Neural cell (in vitro differentiated cells): ENCODE measurements around the gene CACNA1E. TPM values are rescaled to one million over a fixed set of nuclear protein-coding genes. Genes with fewer than 3 reads are reported as not detected.

Source experiments
- H2AFZ ChIP-seq: fragments of 200-600, 300-800 bp; sonication (generic), shearing (Covaris generic); 2 replicates; pipeline ENCODE4 v1.6.0; 2014; ENCODE audit warnings: low read depth, mild to moderate bottlenecking, antibody characterized with exemption, low read length, moderate library complexity
- H3F3A ChIP-seq: fragments of 200-600 bp; shearing (Covaris generic); 2 replicates; pipeline ENCODE4 v1.6.1; 2016; ENCODE audit warnings: mild to moderate bottlenecking, moderate library complexity, mixed read lengths, antibody characterized with exemption, low read length; ENCODE audit not compliant: insufficient read depth, poor library complexity, severe bottlenecking
- H3K27ac ChIP-seq: fragments of 200-600, 300-800 bp; sonication (generic), shearing (Covaris generic); 2 replicates; pipeline ENCODE4 v1.5.1; 2014; ENCODE audit warnings: mild to moderate bottlenecking, low read length, moderate library complexity
- H3K27me3 ChIP-seq: fragments of 300-800, 200-600 bp; sonication (generic), shearing (Covaris generic); 2 replicates; pipeline ENCODE4 v1.6.0; 2014; ENCODE audit warnings: mild to moderate bottlenecking, low read depth, low read length, moderate library complexity; ENCODE audit not compliant: insufficient read depth
- H3K36me3 ChIP-seq: fragments of 300-800, 200-600 bp; sonication (generic), shearing (Covaris generic); 2 replicates; pipeline ENCODE4 v1.5.1; 2014; ENCODE audit warnings: mild to moderate bottlenecking, antibody characterized with exemption, low read length, moderate library complexity; ENCODE audit not compliant: insufficient read depth
- H3K4me2 ChIP-seq: fragments of 300-800, 200-600 bp; sonication (generic), shearing (Covaris generic); 2 replicates; pipeline ENCODE4 v1.6.0; 2014; ENCODE audit warnings: mild to moderate bottlenecking, low read length
- H3K4me3 ChIP-seq: fragments of 300-800, 200-600 bp; sonication (generic), shearing (Covaris generic); 2 replicates; pipeline ENCODE4 v1.5.1; 2014; ENCODE audit warnings: mild to moderate bottlenecking, low read length, moderate library complexity
- H3K79me2 ChIP-seq: fragments of 200-600 bp; shearing (Covaris generic); replicated peaks from 2 replicates; pipeline ENCODE4 v1.6.0; 2014; ENCODE audit warnings: mild to moderate bottlenecking, low read length, moderate library complexity; ENCODE audit not compliant: insufficient read depth
- H3K9ac ChIP-seq: fragments of 300-800, 200-600 bp; sonication (generic), shearing (Covaris generic); 2 replicates; pipeline ENCODE4 v1.6.1; 2016; ENCODE audit warnings: mild to moderate bottlenecking, low read length, mixed read lengths
- H3K9me2 ChIP-seq: fragments of 200-600 bp; shearing (Covaris generic); 2 replicates; pipeline ENCODE4 v1.6.1; 2016; ENCODE audit warnings: mild to moderate bottlenecking, low read length, mixed read lengths; ENCODE audit not compliant: insufficient read depth
- H3K9me3 ChIP-seq: fragments of 200-600, 300-800 bp; sonication (generic), shearing (Covaris generic); 2 replicates; pipeline ENCODE4 v1.6.1; 2016; ENCODE audit warnings: mild to moderate bottlenecking, mixed run types, low read length, moderate library complexity, mixed read lengths
- H4K20me1 ChIP-seq: fragments of 200-600 bp; shearing (Covaris generic); 2 replicates; pipeline ENCODE4 v1.6.1; 2016; ENCODE audit warnings: mild to moderate bottlenecking, mixed run types; ENCODE audit not compliant: insufficient read depth
- CTCF ChIP-seq: fragments of 450-650 bp; IDR thresholded peaks from 2 replicates; pipeline ENCODE4 v1.5.1; 2014; ENCODE audit warnings: antibody characterized with exemption, mild to moderate bottlenecking, moderate library complexity; ENCODE audit not compliant: poor library complexity, severe bottlenecking
- EP300 ChIP-seq: fragments of 450-650 bp; conservative IDR thresholded peaks from 2 replicates; pipeline ENCODE4 v1.6.1; 2014; ENCODE audit warnings: antibody characterized with exemption, mild to moderate bottlenecking, moderate library complexity; ENCODE audit not compliant: poor library complexity, severe bottlenecking
- EZH2 ChIP-seq: fragments of 200-600, 300-800 bp; shearing (Covaris generic), sonication (generic); IDR thresholded peaks from 2 replicates; pipeline ENCODE4 v1.6.1; 2014; ENCODE audit warnings: antibody characterized with exemption, low read length, borderline replicate concordance, mild to moderate bottlenecking; ENCODE audit not compliant: insufficient read depth, poor library complexity, severe bottlenecking
- MXI1 ChIP-seq: fragments of 450-650 bp; conservative IDR thresholded peaks from 2 replicates; pipeline ENCODE4 v1.6.1; 2014; ENCODE audit warnings: antibody characterized with exemption, mild to moderate bottlenecking; ENCODE audit not compliant: poor library complexity, severe bottlenecking
- POLR2AphosphoS5 ChIP-seq: IDR thresholded peaks from 2 replicates; pipeline ENCODE4 v1.6.1; 2012
- RAD21 ChIP-seq: fragments of 450-650 bp; conservative IDR thresholded peaks from 2 replicates; pipeline ENCODE4 v1.6.1; 2014; ENCODE audit warnings: antibody characterized with exemption, mild to moderate bottlenecking, moderate library complexity
- REST ChIP-seq: IDR thresholded peaks from 2 replicates; pipeline ENCODE4 v1.6.1; 2012; ENCODE audit warnings: borderline replicate concordance
- SMC3 ChIP-seq: fragments of 450-650 bp; conservative IDR thresholded peaks from 2 replicates; pipeline ENCODE4 v1.6.1; 2014; ENCODE audit warnings: antibody characterized with exemption, mild to moderate bottlenecking, moderate library complexity; ENCODE audit not compliant: poor library complexity
- TAF1 ChIP-seq: IDR thresholded peaks from 2 replicates; pipeline ENCODE4 v1.6.1; 2012; ENCODE audit warnings: low read depth
- polyA plus RNA-seq: library from polyadenylated mRNA; depleted of rRNA; stranded (reverse); fragments of >200 nt; gene quantifications from 2 replicates; pipeline ENCODE4 v1.2.3, GENCODE V29; 2014

CACNA1E gene
- polyA plus RNA-seq, 1 donor from 2014 or later: 29.5 TPM

GRCh38 chr1:181743878-181744312 lies 260.6 kb downstream of the CACNA1E start:
- Histone ChIP-seq H3K27me3 (no peaks in the 10 kb centered on the region), H3K9ac (no peak overlapping the region), H3K79me2 (no peaks in the 10 kb centered on the region), H3K9me3 (no peaks in the 10 kb centered on the region), H3K9me2 (no peaks in the 10 kb centered on the region), H3F3A (peaks cover 5% of the 10 kb centered on the region), H3K4me3 (no peak overlapping the region), H3K36me3 (peaks cover 5% of the 10 kb centered on the region), H3K4me2 (no peak overlapping the region), H4K20me1 (no peaks in the 10 kb centered on the region), H3K27ac (peak overlapping the region; percentile 12), H2AFZ (no peak overlapping the region)
- TF ChIP-seq POLR2AphosphoS5 (peak; percentile 10), EZH2 (no peak), TAF1 (no peak), EP300 (peak; percentile 70), CTCF (no peak), RAD21 (no peak), SMC3 (no peak), REST (no peak), MXI1 (no peak)

GRCh38 chr1:181746224-181746623 lies 262.9 kb downstream of the CACNA1E start:
- no peaks in the 10 kb centered on the region for H3K9me2 ChIP-seq
- peaks cover 8% of the 10 kb centered on the region for H3K36me3 ChIP-seq
- peaks cover 5% of the 10 kb centered on the region for H3F3A ChIP-seq
- TF ChIP-seq SMC3: no peak
- TF ChIP-seq RAD21: no peak
- no peaks in the 10 kb centered on the region for H3K79me2 ChIP-seq
- H2AFZ ChIP-seq: no peak overlapping the region
- H3K9me3 ChIP-seq: no peaks in the 10 kb centered on the region
- no peaks in the 10 kb centered on the region for H3K27me3 ChIP-seq
- no peaks in the 10 kb centered on the region for H4K20me1 ChIP-seq
- H3K4me2 ChIP-seq: no peak overlapping the region
- no peak overlapping the region for H3K4me3 ChIP-seq
- no peak overlapping the region for H3K9ac ChIP-seq
- no peak overlapping the region for H3K27ac ChIP-seq

DNA sequence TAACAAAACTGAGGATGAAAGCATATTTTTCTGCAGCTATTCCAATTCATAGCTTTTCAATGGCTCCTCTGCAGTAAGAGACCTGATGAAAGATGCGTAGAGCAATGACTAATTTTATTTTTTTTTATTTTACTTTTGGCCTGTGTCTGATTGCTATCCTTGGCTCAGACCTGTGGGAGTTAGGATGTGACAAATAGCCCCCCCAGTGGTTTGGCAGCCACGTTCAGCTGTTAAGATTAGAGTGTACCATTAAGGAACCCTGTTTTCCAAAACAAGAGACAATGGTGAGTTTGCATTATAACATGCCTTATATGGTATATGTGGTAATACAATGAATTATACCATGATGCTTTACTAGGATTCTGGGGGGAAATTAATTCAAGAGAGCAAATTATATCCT lies 264.7 kb downstream of the CACNA1E start:
- TF ChIP-seq CTCF (no peak), POLR2AphosphoS5 (no peak), EZH2 (no peak), MXI1 (no peak), RAD21 (no peak), TAF1 (no peak), SMC3 (no peak), REST (no peak), EP300 (no peak)
- Histone ChIP-seq H4K20me1 (no peaks in the 10 kb centered on the region), H3K36me3 (peaks cover 4% of the 10 kb centered on the region)

More for the DNA sequence above, 264.7 kb downstream of the CACNA1E start:
- H3K79me2 ChIP-seq: no peaks in the 10 kb centered on the region
- no peak overlapping the region for H3K4me2 ChIP-seq
- peaks cover 5% of the 10 kb centered on the region for H3F3A ChIP-seq
- H2AFZ ChIP-seq: no peak overlapping the region
- no peak overlapping the region for H3K4me3 ChIP-seq
- no peak overlapping the region for H3K9ac ChIP-seq
- no peaks in the 10 kb centered on the region for H3K9me3 ChIP-seq
- H3K27ac ChIP-seq: peak overlapping the region; percentile 74
- H3K27me3 ChIP-seq: no peaks in the 10 kb centered on the region
- H3K9me2 ChIP-seq: no peaks in the 10 kb centered on the region
